Activated CD4-positive, alpha-beta T cell treated with anti-CD3 and anti-CD28 coated beads for 36 hours (primary cell): ENCODE data around the gene HAVCR1. TPM values are rescaled to one million over a fixed set of nuclear protein-coding genes. Genes with fewer than 3 reads are reported as not detected.

Experiments used
- ATAC-seq: fragments of 200-7000 bp; cut with Tn5 transposase; one replicate; pipeline ENCODE4 v1.10.0; 2021; ENCODE audit warnings: mild to moderate bottlenecking, moderate library complexity
- CTCF ChIA-PET: fragments of 350-600 bp; sonication (Branson Sonifier 250); formaldehyde crosslinking; loops from one replicate; lab custom pipeline; 2021; ENCODE audit warnings: antibody characterized with exemption; lab: Charles Lee
- POLR2A ChIA-PET: fragments of 350-600 bp; sonication (Branson Sonifier 250); formaldehyde crosslinking; loops from one replicate; lab custom pipeline; 2021; ENCODE audit warnings: antibody characterized with exemption, inconsistent platforms; lab: Charles Lee
- DNase-seq: peaks from one replicate; pipeline ENCODE4 v3.0.0-alpha.2; 2020
- H3K27ac Mint-ChIP-seq: one replicate; pipeline ENCODE4 v1.8.0; 2021; ENCODE audit warnings: mixed read lengths
- H3K27me3 Mint-ChIP-seq: one replicate; pipeline ENCODE4 v1.8.0; 2021; ENCODE audit warnings: mixed read lengths
- H3K36me3 Mint-ChIP-seq: one replicate; pipeline ENCODE4 v1.8.0; 2021; ENCODE audit warnings: low read depth, mixed read lengths
- H3K4me1 Mint-ChIP-seq: one replicate; pipeline ENCODE4 v1.8.0; 2021; ENCODE audit warnings: mixed read lengths
- H3K4me3 Mint-ChIP-seq: one replicate; pipeline ENCODE4 v1.8.0; 2021; ENCODE audit warnings: mild to moderate bottlenecking, moderate library complexity, mixed read lengths
- H3K9me3 Mint-ChIP-seq: one replicate; pipeline ENCODE4 v1.8.0; 2021; ENCODE audit warnings: low read depth, mixed read lengths
- intact Hi-C, 2 experiments: fragments of 100-400 bp; cut with DNase I in 1 of 2; cut with micrococcal nuclease in 1 of 2; formaldehyde crosslinking; loops; one replicate each; pipeline versions ENCODE4 v1.14.2 to v1.15.1; 2022 to 2024; cut with DNase I, micrococcal nuclease
- total RNA-seq, 2 experiments: library from RNA; stranded (reverse); gene quantifications; one replicate each; pipeline ENCODE4 v1.2.3, GENCODE V29; 2021

HAVCR1 gene
- total RNA-seq, result under 1 TPM in 1 of 2 experiments, not detected in 1; 0.65 TPM

GRCh38 chr5:157059093-157059539 is at the start of gene HAVCR1:
Gene HAVCR1 (minus strand): TSS chr5:157059116. CDS start chr5:157057943, 1,173 bp downstream.
- Mint-ChIP-seq H3K27me3 (no peaks in the 10 kb centered on the region), H3K36me3 (no peaks in the 10 kb centered on the region), H3K4me3 (no peak within 1 kb of the TSS), H3K4me1 (no peaks in the 10 kb centered on the region), H3K9me3 (no peaks in the 10 kb centered on the region), H3K27ac (no peak within 1 kb of the TSS)
- DNase-seq (no peak), ATAC-seq (no peak)
- intact Hi-C loops, result no loop called here
- ChIA-PET POLR2A (no interaction called here), CTCF (no interaction called here)

DNA sequence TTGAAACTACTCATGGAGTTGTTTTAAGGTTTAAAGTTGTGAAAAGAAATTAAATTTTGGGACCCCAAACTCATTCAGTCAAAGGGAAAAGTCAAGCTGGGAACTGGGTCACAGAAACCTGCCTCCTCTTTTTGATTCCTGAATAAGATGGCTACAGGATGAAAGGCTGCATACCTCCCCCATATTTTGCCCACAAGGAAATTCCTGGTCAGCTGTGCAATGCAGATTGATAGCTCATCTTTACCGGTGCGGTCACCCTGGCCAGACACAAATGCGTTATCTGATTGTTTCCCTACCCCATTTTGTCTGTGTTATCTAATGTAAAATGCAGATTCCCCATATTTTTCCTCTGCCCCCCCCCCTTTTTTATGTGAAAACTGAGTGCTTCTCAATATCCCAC is 48.6 kb upstream of the HAVCR1 start:
- peaks cover 12% of the 10 kb centered on the region for H3K36me3 Mint-ChIP-seq
- H3K4me3 Mint-ChIP-seq, result peak overlapping the region; percentile 65
- ATAC-seq (no peak), DNase-seq (no peak)
- H3K9me3 Mint-ChIP-seq, result no peaks in the 10 kb centered on the region
- ChIA-PET POLR2A (interaction anchor here (0.7 kb wide), 1 partner anchor 85 kb away, joined by 3 read pairs; no protein-coding TSS in a partner anchor), CTCF (interaction anchor here (3.9 kb wide), 1 partner anchor 25 kb away, joined by 18 read pairs; no protein-coding TSS in a partner anchor)
- peak overlapping the region; percentile 6 for H3K27ac Mint-ChIP-seq
- intact Hi-C loops, result no loop called here
- H3K27me3 Mint-ChIP-seq, result no peaks in the 10 kb centered on the region
- peaks cover 39% of the 10 kb centered on the region for H3K4me1 Mint-ChIP-seq

DNA sequence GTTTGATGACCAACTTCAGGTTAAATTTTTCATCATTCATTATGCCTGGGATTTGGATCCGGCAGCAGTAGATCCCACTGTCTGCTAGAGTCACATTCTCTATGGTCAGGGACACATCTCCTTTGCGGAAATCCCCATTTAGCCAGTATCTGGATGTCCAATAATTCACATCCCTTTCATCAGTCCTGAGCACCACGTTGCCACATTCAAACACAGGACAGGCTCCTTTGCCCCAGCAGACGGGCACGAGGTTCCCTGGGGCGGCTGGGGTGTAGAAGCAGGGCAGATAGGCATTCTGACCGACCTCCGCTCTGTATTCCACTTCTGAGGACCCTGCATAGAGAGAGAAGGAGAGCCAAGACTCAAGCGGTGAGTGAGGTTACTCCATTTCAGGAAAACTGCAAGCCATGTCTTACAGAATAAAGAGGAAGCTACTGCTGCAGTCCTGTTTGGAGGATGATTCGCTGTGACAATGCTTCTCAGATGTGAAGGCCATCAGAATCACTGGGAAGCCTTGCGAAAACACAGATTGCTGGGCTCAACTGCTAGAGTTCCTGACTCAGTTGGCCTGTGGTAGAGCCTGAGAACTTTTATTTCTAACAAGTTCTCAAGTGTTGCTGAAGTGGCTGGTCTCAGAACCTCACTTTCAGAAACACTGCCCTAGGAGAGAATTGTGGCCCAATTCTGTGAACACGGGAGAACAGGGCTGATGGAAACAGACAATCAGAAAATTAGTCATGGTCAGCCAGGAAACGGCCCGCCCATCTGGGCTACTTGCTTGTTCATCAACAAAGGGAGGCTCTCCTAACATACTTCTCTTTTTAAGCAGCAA is 47.9 kb upstream of the HAVCR1 start:
- Mint-ChIP-seq H3K4me1 (peaks cover 39% of the 10 kb centered on the region), H3K4me3 (peak overlapping the region; percentile 65), H3K27ac (peak overlapping the region; percentile 6), H3K36me3 (peaks cover 14% of the 10 kb centered on the region), H3K9me3 (no peaks in the 10 kb centered on the region), H3K27me3 (no peaks in the 10 kb centered on the region)
- intact Hi-C loops, result no loop called here
- peak; percentile 59 for DNase-seq
- CTCF ChIA-PET, result interaction anchor here (3.9 kb wide), 1 partner anchor 25 kb away, joined by 18 read pairs; no protein-coding TSS in a partner anchor
- ATAC-seq, result peak; percentile 11
- POLR2A ChIA-PET, result interaction anchor here (0.7 kb wide), 1 partner anchor 85 kb away, joined by 3 read pairs; no protein-coding TSS in a partner anchor

DNA sequence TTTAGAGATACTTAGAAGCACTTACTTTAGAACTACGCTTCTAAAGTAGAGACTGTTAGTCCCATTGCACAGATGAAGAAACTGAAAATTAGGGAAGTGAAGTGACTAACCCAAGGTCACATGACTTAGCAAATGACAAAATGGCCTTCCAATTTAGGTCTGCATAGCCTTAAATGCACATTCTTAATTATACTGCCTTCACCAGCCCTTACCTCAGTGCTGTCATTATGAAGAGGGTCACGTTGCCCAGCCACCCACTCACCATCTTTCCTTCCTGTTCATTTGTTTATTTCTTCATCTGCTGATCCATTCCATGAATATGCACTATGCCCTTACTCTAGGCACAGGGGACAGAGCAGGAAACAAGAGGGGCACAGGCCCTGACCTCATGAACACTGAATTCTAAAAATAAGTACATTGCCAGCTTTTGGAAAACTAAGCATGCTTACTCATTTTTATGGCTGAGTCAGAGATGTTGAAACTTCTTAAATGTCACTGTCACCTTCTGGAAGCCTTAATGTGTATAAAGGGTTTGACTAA is 41.3 kb upstream of the HAVCR1 start:
- ChIA-PET POLR2A (interaction anchor here (0.6 to 1.0 kb wide), 3 partner anchors 17 to 186 kb away, joined by 3 to 7 read pairs (median 4); partner anchors contain the start of gene MED7), CTCF (interaction anchor here (1.4 to 2.8 kb wide), 2 partner anchors 30 to 32 kb away, joined by 3 to 9 read pairs; no protein-coding TSS in a partner anchor)
- H3K27me3 Mint-ChIP-seq, result no peaks in the 10 kb centered on the region
- peak overlapping the region; percentile 28 for H3K4me3 Mint-ChIP-seq
- H3K4me1 Mint-ChIP-seq, result peaks cover 27% of the 10 kb centered on the region
- H3K9me3 Mint-ChIP-seq, result no peaks in the 10 kb centered on the region
- H3K27ac Mint-ChIP-seq, result peak overlapping the region; percentile 96
- peak; percentile 91 for ATAC-seq
- peak; percentile 65 for DNase-seq
- peaks cover 18% of the 10 kb centered on the region for H3K36me3 Mint-ChIP-seq
- intact Hi-C loops, result loop anchor here (1.0 to 2.0 kb wide), 4 partner anchors 9 to 179 kb away; partner anchors contain the start of gene HAVCR2 (in 2 of the 2)

GRCh38 chr5:157088342-157088990 is 29.6 kb upstream of the HAVCR1 start:
- POLR2A ChIA-PET, result no interaction called here
- Mint-ChIP-seq H3K27ac (no peak overlapping the region), H3K4me3 (no peak overlapping the region)

GRCh38 chr5:157086751-157087359 is 27.9 kb upstream of the HAVCR1 start:
- Mint-ChIP-seq H3K4me3 (no peak overlapping the region), H3K9me3 (no peaks in the 10 kb centered on the region), H3K36me3 (peaks cover 21% of the 10 kb centered on the region), H3K27ac (no peak overlapping the region), H3K4me1 (no peaks in the 10 kb centered on the region), H3K27me3 (no peaks in the 10 kb centered on the region)
- ATAC-seq (no peak), DNase-seq (no peak)
- intact Hi-C loops, result no loop called here
- POLR2A ChIA-PET, result no interaction called here
- CTCF ChIA-PET, result no interaction called here

More at GRCh38 chr5:157088342-157088990, 29.6 kb upstream of the HAVCR1 start:
- Mint-ChIP-seq H3K27me3 (no peaks in the 10 kb centered on the region), H3K4me1 (no peaks in the 10 kb centered on the region), H3K36me3 (peaks cover 21% of the 10 kb centered on the region), H3K9me3 (no peaks in the 10 kb centered on the region)
- no peak for ATAC-seq
- intact Hi-C loops, result no loop called here
- no peak for DNase-seq
- CTCF ChIA-PET, result no interaction called here

DNA sequence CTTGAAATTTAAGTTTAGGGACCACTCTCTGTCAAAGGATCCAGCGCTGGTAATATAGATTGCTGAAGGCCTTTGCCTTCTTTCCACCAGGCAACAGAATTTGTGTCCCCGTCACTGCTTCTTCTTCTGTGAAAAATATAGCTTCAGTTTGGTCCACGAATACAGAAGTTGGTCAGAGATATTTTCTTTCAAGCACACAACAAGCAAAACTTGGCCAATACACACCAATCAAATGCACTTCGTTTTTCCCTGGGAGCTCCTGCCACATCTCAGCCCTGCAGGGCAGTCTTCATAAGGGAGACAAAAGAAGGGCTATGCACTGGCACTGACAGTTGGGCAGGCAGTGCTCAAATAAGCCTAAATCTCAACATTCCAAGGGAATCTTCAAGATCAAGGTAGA is 27.0 kb upstream of the HAVCR1 start:
- Mint-ChIP-seq H3K27ac (no peak overlapping the region), H3K4me3 (no peak overlapping the region), H3K4me1 (no peaks in the 10 kb centered on the region), H3K27me3 (no peaks in the 10 kb centered on the region), H3K9me3 (no peaks in the 10 kb centered on the region), H3K36me3 (peaks cover 16% of the 10 kb centered on the region)
- intact Hi-C loops, result no loop called here
- ChIA-PET POLR2A (no interaction called here), CTCF (no interaction called here)
- no peak for DNase-seq
- ATAC-seq, result no peak

GRCh38 chr5:157080286-157080685 is 21.4 kb upstream of the HAVCR1 start:
- DNase-seq (no peak), ATAC-seq (no peak)
- Mint-ChIP-seq H3K4me3 (no peak overlapping the region), H3K36me3 (no peaks in the 10 kb centered on the region), H3K9me3 (peaks cover 1% of the 10 kb centered on the region), H3K4me1 (peaks cover 6% of the 10 kb centered on the region), H3K27me3 (no peaks in the 10 kb centered on the region), H3K27ac (no peak overlapping the region)
- ChIA-PET CTCF (interaction anchor here (0.6 kb wide), 1 partner anchor 43 kb away, joined by 3 read pairs; no protein-coding TSS in a partner anchor), POLR2A (no interaction called here)
- intact Hi-C loops, result no loop called here

GRCh38 chr5:157076558-157076957 is 17.6 kb upstream of the HAVCR1 start:
- CTCF ChIA-PET, result interaction anchor here (1.0 kb wide), 1 partner anchor 1711 kb away, joined by 3 read pairs; no protein-coding TSS in a partner anchor
- Mint-ChIP-seq H3K9me3 (peaks cover 1% of the 10 kb centered on the region), H3K4me1 (peaks cover 20% of the 10 kb centered on the region), H3K27me3 (no peaks in the 10 kb centered on the region), H3K27ac (no peak overlapping the region), H3K4me3 (no peak overlapping the region), H3K36me3 (no peaks in the 10 kb centered on the region)
- intact Hi-C loops, result loop anchor here in 1 of 2 experiments (10.0 kb wide), 1 partner anchor 52 kb away; no protein-coding TSS in a partner anchor
- POLR2A ChIA-PET, result no interaction called here
- ATAC-seq, result peak; percentile 60
- DNase-seq, result peak; percentile 26

DNA sequence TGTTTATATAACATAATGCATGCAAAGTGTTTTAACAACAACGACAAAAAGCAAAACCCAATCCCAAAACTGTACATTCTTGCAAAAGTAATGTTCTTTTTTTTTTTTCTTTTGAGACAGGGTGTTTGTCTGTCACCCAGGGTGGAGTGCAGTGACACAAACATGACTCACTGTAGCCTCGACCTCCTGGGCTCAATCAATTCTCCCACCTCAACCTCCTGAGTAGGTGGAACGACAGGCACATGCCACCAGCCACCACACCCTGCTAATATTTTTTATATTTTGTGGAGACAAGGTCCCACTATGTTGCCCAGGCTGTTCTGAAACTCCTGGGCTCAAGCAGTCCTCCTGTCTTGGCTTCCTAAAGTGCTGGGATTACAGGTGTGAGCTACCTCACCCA is 13.6 kb upstream of the HAVCR1 start:
- peaks cover 1% of the 10 kb centered on the region for H3K9me3 Mint-ChIP-seq
- peaks cover 20% of the 10 kb centered on the region for H3K4me1 Mint-ChIP-seq
- no peaks in the 10 kb centered on the region for H3K27me3 Mint-ChIP-seq
- POLR2A ChIA-PET, result no interaction called here
- intact Hi-C loops, result loop anchor here in 1 of 2 experiments (10.0 kb wide), 1 partner anchor 48 kb away; no protein-coding TSS in a partner anchor
- no peaks in the 10 kb centered on the region for H3K36me3 Mint-ChIP-seq
- H3K4me3 Mint-ChIP-seq, result no peak overlapping the region
- CTCF ChIA-PET, result interaction anchor here (1.1 to 1.2 kb wide), 2 partner anchors 8 to 60 kb away, joined by 3 to 4 read pairs; no protein-coding TSS in a partner anchor
- H3K27ac Mint-ChIP-seq, result no peak overlapping the region
- ATAC-seq (peak; percentile 76), DNase-seq (peak; percentile 31)
